Measurements from ENCODE around the gene GPAT3.
"Not testable (repeated sequence)": the region's sequence is repeated elsewhere in the genome, so short reads cannot be mapped to it uniquely, and the experiment has no call there.

The GPAT3 gene

DNA sequence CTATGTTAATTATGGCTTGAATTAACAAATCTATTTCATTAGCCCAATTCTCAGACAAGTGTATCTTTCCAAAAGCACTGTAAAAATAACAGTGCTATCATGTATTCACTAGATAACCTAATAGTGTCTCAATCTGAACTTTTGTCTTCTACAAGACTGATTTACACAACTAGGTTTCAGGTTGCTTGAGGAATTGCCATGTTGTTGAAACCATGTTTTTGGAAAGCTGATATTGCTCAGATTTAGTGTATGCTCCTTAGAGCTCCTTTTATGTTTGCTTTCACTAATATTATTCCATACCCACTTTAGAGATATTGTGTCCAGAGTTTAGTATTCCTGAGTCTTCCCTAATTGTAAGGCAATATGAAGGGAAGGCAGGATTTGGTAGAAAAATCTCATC, 70.6 kb downstream of the GPAT3 start:
- no peak overlapping the region for H3K4me3 Mint-ChIP-seq
- no peak for ATAC-seq
- no peaks in the 10 kb centered on the region for H3K9me3 Mint-ChIP-seq

DNA sequence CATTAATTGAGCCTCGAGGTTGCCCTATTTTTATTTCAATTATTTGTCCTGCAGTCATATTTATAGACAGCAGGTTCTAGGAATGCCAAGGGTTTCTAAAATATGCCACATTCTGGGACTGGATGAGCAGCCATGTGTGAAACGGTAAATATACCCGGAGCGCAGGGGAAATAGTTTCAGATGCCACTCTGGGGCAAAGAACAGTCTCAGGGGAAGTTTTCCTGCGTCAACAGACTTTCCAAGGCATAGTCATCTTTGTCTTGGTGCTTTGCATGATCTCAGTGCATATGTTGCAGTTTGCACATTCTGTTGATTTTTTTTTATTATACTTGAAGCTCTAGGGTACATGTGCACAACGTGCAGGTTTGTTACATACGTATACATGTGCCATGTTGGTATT, 71.0 kb downstream of the GPAT3 start:
- no peak overlapping the region for H3K4me3 Mint-ChIP-seq
- DNase-seq (no peak), ATAC-seq (no peak)
- no peaks in the 10 kb centered on the region for H3K27me3 Mint-ChIP-seq
- no peak overlapping the region for H3K27ac Mint-ChIP-seq
- no peaks in the 10 kb centered on the region for H3K4me1 Mint-ChIP-seq
- H3K9me3 Mint-ChIP-seq: no peaks in the 10 kb centered on the region

More for the DNA sequence above, 70.6 kb downstream of the GPAT3 start:
- no peaks in the 10 kb centered on the region for H3K4me1 Mint-ChIP-seq
- H3K27me3 Mint-ChIP-seq: no peaks in the 10 kb centered on the region
- DNase-seq: no peak
- no peak overlapping the region for H3K27ac Mint-ChIP-seq

DNA sequence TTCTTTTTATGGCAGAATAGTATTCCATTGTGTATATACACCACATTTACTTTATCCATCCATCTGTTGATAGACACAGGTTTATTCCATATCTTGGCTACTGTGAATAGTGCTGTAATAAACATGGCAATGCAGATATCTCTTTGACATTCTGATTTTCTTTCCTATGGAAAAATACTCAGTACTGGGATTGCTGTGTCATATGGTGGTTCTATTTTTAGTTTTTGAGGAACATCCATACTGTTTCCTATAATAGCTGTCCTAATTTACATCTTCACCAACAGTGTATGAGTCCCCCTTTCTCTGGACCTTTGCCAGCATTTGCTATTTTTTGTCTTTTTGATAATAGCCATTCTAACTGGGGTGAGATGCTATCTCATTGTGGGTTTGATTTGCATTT, 73.5 kb downstream of the GPAT3 start:
- Mint-ChIP-seq H3K4me3 (no peak overlapping the region), H3K27me3 (no peaks in the 10 kb centered on the region), H3K27ac (no peak overlapping the region), H3K9me3 (peaks cover 14 to 19% of the 10 kb centered on the region in 2 donors), H3K4me1 (no peaks in the 10 kb centered on the region)
- ATAC-seq (no peak), DNase-seq (no peak)

DNA sequence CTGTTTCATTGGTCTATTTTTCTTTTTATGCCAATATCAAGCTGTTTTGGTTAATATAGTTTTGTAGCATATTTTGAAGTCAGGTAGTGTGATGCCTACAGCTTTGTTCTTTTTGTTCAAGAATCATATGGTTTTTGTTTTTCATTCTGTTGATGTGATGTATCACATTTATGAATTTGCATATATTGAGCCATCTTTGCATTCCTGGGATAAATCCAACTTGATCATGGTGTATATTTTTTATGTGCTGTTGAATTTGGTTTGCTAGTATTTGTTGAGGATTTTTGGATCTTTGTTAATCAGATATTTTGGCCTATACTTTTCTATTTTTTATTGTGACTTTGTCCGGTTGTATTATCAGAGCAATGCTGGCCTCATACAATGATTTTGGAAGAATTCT, 74.8 kb downstream of the GPAT3 start:
- no peak overlapping the region for H3K4me3 Mint-ChIP-seq
- H3K27ac Mint-ChIP-seq: no peak overlapping the region
- DNase-seq (no peak), ATAC-seq (no peak)
- peaks cover 20 to 25% of the 10 kb centered on the region in 2 donors for H3K9me3 Mint-ChIP-seq
- no peaks in the 10 kb centered on the region for H3K27me3 Mint-ChIP-seq
- H3K4me1 Mint-ChIP-seq: no peaks in the 10 kb centered on the region

DNA sequence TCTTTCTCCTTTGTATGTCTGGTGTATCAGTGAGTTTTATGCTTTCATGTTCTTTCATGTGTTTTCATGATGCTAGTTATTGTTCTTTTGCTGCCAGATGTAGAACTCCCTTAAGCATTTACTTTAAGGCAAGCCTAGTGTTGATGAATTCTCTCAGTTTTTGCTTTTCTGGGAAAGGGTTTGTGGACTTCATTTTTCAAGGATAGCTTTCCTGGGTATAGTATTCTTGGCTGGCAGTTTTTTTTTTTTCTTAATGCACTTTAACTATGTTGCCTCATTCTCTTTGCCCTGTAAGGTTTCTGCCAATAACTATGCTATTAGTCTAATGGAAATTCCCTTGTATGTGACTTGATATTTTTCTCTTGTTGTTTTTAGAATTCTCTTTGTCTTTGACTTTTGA, 77.1 kb downstream of the GPAT3 start:
- DNase-seq (no peak), ATAC-seq (no peak)
- Mint-ChIP-seq H3K27me3 (no peaks in the 10 kb centered on the region), H3K9me3 (peaks cover 20 to 25% of the 10 kb centered on the region in 2 donors), H3K4me1 (no peaks in the 10 kb centered on the region), H3K27ac (no peak overlapping the region), H3K4me3 (no peak overlapping the region)

DNA sequence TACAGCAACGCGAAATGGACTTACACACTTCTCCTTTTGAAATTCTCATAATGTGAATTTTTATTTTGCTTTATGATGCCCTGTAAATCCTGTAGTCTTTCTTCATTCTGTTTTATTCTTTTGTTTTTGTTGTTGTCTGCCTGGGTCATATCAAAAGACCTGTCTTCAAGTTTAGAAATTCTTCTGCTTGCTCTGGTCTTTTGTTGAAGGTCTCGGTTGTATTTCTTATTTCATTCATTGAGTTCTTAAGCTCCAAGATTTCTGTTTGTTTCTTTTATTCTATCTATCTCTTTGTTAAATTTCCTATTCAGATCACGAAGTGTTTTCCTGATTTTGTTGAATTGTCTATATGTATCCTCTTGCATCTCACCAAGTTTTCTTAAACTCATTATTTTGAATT, 78.1 kb downstream of the GPAT3 start:
- DNase-seq (no peak), ATAC-seq (no peak)
- Mint-ChIP-seq H3K9me3 (peaks cover 20 to 25% of the 10 kb centered on the region in 2 donors), H3K4me1 (peaks cover 3% of the 10 kb centered on the region), H3K27ac (no peak overlapping the region), H3K4me3 (no peak overlapping the region), H3K27me3 (peaks cover 1% of the 10 kb centered on the region)

DNA sequence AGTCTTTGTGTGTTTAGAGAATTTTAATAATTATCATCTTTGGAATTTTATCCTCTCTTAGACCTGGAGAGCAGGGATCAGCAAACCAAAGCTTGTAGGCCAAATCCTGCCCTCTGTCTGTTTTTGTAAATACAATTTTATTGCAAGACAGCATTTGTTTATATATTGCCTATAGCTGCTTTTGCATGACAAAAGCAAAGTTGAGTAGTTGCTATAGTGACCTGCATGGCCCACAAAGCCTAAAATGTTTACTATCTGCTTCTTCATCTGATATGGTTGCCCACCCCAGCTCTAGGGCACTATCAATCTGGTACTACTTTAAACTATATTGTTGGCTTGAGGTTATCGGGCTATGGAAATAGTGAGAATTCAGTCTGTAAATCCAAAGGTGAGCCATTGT, 80.3 kb downstream of the GPAT3 start:
- peaks cover 28 to 38% of the 10 kb centered on the region in 2 donors for H3K9me3 Mint-ChIP-seq
- no peak overlapping the region for H3K4me3 Mint-ChIP-seq
- H3K4me1 Mint-ChIP-seq: peaks cover 9% of the 10 kb centered on the region
- DNase-seq (no peak), ATAC-seq (no peak)
- H3K27me3 Mint-ChIP-seq: peaks cover 24% of the 10 kb centered on the region
- H3K27ac Mint-ChIP-seq: no peak overlapping the region

DNA sequence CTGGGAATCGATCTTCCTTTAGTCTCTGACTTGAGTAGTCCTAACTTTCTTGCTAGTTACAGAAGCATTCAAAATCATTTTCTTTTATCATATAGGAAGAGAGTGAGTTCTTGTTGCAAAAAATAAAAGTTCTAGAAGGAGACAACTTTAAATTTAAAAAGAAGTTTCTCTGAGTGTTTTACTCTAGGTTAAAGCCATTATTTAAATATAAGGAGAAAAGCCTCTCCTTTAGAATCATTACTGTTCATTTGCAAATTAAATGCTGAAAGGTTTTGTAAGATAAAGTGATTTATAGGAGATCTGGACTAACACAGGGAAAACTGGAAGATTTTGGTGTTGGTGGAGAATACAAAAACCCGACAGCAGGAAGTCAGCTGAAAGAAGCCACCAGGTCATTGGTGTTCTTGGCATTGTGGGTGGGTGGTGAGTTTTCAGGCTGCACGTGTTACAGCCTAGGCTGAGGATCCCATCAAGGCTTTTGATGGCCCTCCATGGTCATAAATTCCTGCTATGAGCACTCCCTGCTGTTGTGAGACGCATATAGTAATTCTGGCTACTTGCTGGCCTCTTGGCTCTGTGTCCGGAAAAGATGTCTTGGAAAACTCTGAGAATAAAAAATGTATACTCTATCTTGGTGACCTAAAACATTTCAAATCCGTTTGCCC, 81.6 kb downstream of the GPAT3 start:
- H3K9me3 Mint-ChIP-seq: peaks cover 35 to 50% of the 10 kb centered on the region in 2 donors
- no peak for DNase-seq

DNA sequence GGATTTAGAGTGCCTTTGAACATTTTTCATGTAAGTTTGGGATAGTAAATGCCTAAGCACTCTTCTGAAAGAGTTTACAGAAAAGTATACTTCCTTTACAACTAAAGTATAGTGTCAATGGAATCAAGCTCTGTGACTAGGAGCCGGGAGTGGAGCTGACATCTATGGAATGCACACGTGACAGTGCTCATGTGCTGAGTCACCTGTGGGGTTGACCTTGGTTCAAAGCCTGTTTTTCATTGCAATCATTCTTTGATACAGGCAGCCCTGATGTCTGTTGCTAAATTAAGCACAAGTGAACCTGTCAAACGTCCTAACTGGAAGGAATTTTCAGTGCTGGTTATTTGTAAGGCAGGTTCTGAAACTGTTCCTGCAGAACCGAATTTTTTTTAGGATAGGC, 82.5 kb downstream of the GPAT3 start:
- no peak for ATAC-seq
- Mint-ChIP-seq H3K27me3 (peaks cover 34% of the 10 kb centered on the region), H3K27ac (no peak overlapping the region), H3K4me1 (peaks cover 9% of the 10 kb centered on the region), H3K9me3 (peaks cover 30 to 50% of the 10 kb centered on the region in 2 donors), H3K4me3 (no peak overlapping the region)
- no peak for DNase-seq

More for the DNA sequence above, 81.6 kb downstream of the GPAT3 start:
- no peak overlapping the region for H3K27ac Mint-ChIP-seq
- H3K27me3 Mint-ChIP-seq: peaks cover 31% of the 10 kb centered on the region
- H3K4me1 Mint-ChIP-seq: peaks cover 9% of the 10 kb centered on the region
- H3K4me3 Mint-ChIP-seq: no peak overlapping the region
- ATAC-seq: no peak

DNA sequence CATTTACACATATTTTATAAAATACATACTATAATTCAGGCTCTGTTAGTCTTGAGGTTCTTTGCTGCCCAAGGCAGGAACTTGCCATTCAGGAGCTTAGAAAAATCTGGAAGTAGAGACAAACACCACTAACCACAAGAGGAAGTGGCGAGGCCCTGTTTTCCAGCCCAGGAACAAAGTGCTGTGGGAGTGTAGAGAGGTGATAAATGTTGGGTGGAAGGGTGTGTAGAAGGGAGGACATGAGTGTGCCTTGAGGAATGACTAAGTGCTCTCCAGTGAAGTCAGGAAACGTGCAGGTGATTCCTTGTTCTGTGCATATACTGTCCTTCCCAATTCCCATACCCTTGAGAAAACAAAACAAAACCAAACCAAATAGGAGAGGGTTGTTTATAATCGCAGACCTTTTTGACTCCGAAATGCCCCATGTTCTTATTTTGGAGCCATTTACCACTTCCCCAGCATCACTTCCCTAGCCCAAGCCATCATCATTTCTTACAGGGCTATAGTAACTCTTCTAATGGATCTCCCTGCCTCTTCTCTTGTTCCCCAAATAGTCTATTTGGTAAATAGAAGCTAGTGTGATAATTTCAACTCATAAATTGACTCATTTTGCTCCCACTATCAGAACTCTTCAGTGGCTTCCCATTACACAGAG, 83.2 kb downstream of the GPAT3 start:
- DNase-seq: no peak
- no peak overlapping the region for H3K4me3 Mint-ChIP-seq
- peaks cover 26 to 44% of the 10 kb centered on the region in 2 donors for H3K9me3 Mint-ChIP-seq
- peaks cover 9% of the 10 kb centered on the region for H3K4me1 Mint-ChIP-seq
- ATAC-seq: no peak
- peaks cover 41% of the 10 kb centered on the region for H3K27me3 Mint-ChIP-seq
- no peak overlapping the region for H3K27ac Mint-ChIP-seq

DNA sequence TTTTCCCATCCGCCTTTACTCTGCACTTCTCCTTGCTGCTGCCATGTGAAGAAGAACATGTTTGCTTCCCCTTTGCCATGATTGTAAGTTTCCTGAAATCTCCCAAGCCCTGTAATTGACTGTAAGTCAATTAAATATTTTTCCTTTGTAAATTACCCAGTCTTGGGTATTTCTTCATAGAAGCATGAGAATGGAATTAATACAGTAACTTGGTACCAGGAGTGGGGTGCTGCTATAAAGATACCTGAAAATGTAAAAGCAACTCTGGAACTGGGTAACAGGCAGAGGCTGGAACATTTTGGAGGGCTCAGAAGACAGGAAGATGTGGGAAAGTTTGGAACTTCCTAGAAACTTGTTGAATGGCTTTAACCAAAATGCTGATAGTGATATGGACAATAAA, 86.2 kb downstream of the GPAT3 start:
- not testable (repeated sequence) for DNase-seq, H3K4me3 Mint-ChIP-seq, H3K27ac Mint-ChIP-seq, H3K4me1 Mint-ChIP-seq, ATAC-seq
- Mint-ChIP-seq H3K27me3 (peaks cover 46% of the 10 kb centered on the region), H3K9me3 (peaks cover 21 to 35% of the 10 kb centered on the region in 2 donors)

DNA sequence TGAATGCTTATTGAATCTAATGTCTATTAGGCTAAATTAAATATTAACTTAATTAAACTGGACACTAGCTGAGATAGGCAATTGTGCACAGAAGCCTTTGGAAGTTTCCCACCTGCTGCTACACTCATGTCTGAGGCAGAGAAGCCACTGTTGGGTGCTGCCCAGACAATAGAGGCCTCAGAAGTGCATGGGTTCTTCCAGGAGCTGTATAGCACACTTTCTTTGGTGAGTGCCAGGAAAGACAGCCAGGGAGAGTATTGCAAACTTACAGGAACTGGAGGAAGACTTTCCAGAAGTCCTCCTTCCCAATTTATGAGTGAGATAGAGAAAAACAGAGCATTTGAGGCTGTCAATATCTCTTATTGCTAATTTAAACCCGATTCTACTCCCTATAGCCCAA, 89.9 kb downstream of the GPAT3 start:
- ATAC-seq (no peak), DNase-seq (no peak)
- Mint-ChIP-seq H3K4me1 (no peaks in the 10 kb centered on the region), H3K27me3 (peaks cover 26% of the 10 kb centered on the region), H3K4me3 (no peak overlapping the region), H3K9me3 (peaks cover 17 to 26% of the 10 kb centered on the region in 2 donors), H3K27ac (no peak overlapping the region)

DNA sequence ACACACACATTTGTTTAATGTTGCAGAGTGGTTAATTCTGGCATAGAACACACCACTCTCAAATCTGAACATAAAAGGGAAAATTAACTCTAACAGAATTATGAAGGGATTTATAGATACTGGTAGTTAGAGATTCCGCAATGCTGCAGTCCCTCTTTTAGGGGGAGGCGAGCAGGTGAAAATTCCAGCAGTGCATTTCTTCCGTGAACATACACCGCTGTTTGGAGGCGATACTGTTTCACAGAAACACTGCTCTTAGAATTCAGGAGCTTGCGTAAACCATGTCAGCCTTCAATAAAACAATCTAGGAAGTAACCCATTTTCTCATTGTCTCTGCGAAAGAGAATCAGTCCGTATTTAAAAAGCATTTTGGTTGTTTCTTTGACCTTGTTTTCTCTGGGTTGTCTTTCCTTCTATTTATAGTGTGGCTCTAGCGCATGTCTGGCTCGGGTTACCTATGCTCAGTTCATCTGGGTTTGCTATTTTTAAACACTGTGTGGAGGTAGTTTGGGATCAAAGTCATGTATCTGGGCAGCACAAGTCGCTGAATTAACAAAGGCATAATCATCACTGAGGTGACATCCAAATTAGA, 90.4 kb downstream of the GPAT3 start:
- H3K27me3 Mint-ChIP-seq: peaks cover 21% of the 10 kb centered on the region
- DNase-seq (no peak), ATAC-seq (no peak)
- no peaks in the 10 kb centered on the region for H3K4me1 Mint-ChIP-seq
- H3K27ac Mint-ChIP-seq: no peak overlapping the region
- no peak overlapping the region for H3K4me3 Mint-ChIP-seq
- peaks cover 13 to 21% of the 10 kb centered on the region in 2 donors for H3K9me3 Mint-ChIP-seq

DNA sequence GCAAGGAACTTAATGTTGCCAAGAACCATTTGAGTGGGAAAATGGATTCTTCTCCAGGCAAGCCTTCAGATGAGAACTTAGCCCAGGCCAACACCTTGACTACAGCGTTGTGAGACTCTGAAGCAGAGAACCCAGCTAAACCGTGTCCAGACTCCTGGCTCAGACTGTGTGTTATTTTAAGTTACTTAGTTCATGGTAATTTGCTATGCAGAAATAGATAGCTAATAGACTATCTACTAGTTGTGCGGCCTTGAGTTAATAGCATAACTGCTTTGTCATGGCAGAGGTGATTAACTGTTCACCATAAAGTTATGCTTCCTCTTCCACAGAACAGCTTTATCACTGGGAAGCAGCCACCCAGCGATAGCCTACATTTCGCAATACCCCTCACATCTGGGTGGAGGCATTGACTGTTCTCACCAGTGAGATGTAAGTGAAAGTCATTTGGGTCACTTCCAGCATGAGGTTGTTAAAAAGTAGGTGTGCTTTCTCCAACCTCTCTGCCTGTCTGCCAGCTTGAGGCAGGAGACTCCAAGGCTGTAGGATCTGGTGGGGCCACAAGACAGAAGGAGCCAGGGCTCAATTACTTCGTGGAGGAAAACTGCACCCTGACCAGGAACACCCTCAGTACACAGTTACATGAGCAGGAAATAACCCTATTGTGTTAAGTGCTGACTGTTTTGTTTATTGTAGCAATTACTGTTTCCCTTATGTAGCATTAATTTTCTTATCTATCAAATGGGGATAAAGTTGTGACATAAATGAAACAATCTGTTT, 94.2 kb downstream of the GPAT3 start:
- Mint-ChIP-seq H3K4me1 (no peaks in the 10 kb centered on the region), H3K27ac (no peak overlapping the region), H3K27me3 (peaks cover 11% of the 10 kb centered on the region), H3K9me3 (no peaks in the 10 kb centered on the region), H3K4me3 (no peak overlapping the region)
- no peak for DNase-seq
- ATAC-seq: no peak

DNA sequence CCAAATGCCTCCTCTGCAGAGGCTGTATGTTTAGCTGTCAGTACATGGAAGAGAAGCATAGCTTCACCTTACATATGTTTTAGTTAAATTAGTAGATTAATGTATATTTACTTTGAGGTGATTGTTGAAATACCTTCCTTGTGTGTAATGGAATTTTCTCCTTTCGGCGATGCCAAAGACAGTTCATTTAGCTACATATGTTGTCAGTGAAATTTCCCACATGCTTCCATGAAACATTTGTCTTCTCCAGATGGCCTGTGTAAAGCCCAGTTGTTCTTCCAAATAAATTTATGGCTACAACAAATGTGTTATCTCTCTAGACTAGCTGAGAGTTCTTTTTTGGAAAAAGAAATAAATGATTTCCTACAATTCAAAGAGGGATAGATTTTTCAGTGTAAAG, 95.2 kb downstream of the GPAT3 start:
- no peaks in the 10 kb centered on the region for H3K9me3 Mint-ChIP-seq
- ATAC-seq: no peak
- DNase-seq: no peak
- peaks cover 11% of the 10 kb centered on the region for H3K27me3 Mint-ChIP-seq
- H3K4me3 Mint-ChIP-seq: no peak overlapping the region
- no peaks in the 10 kb centered on the region for H3K4me1 Mint-ChIP-seq
- no peak overlapping the region for H3K27ac Mint-ChIP-seq

DNA sequence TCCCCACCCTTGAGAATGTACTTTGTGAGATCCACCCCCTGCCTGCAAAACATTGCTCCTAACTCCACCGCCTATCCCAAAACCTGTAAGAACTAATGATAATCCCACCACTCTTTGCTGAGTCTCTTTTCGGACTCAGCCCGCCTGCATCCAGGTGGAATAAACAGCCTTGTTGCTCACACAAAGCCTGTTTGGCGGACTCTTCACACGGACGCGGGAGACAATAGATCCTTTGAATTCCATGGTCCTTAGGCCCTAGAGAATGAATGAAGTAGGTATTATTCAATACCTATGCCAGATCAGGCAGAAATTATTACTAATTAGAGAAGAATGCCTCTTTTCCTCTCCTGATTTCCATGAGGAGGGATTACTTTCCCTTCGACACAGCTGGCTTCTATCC, 101.0 kb downstream of the GPAT3 start:
- Mint-ChIP-seq H3K27ac (no peak overlapping the region), H3K4me3 (no peak overlapping the region), H3K9me3 (no peaks in the 10 kb centered on the region), H3K27me3 (peaks cover 11% of the 10 kb centered on the region), H3K4me1 (no peaks in the 10 kb centered on the region)
- DNase-seq (no peak), ATAC-seq (no peak)
